Neural progenitor cell (in vitro differentiated cells): ENCODE data around the gene NT5C3A. TPM values are rescaled to one million over a fixed set of nuclear protein-coding genes. Genes with fewer than 3 reads are reported as not detected.

Source experiments
- DNase-seq: peaks from one replicate; pipeline ENCODE4 v3.0.0-alpha.2; 2016; ENCODE audit warnings: low spot score
- H2AFZ ChIP-seq: fragments of 200-600 bp; sonication (generic); replicated peaks from 2 replicates; pipeline ENCODE4 v1.6.1; 2016; ENCODE audit warnings: antibody characterized with exemption
- H3F3A ChIP-seq: fragments of 200-600 bp; sonication (generic); 2 replicates; pipeline ENCODE4 v1.6.1; 2016; ENCODE audit warnings: antibody characterized with exemption, low read depth
- H3K27ac ChIP-seq: fragments of 200-600 bp; sonication (generic); 2 replicates; pipeline ENCODE4 v1.5.1; 2016; ENCODE audit warnings: mild to moderate bottlenecking
- H3K27me3 ChIP-seq: fragments of 200-600 bp; sonication (generic); 2 replicates; pipeline ENCODE4 v1.6.1; 2016; ENCODE audit warnings: mild to moderate bottlenecking, moderate library complexity
- H3K36me3 ChIP-seq: fragments of 200-600 bp; sonication (generic); 2 replicates; pipeline ENCODE4 v1.5.1; 2016
- H3K4me1 ChIP-seq: fragments of 200-600 bp; sonication (generic); 2 replicates; pipeline ENCODE4 v1.6.1; 2016; ENCODE audit warnings: mixed run types
- H3K4me2 ChIP-seq: fragments of 200-600 bp; sonication (generic); 2 replicates; pipeline ENCODE4 v1.6.1; 2016
- H3K4me3 ChIP-seq: fragments of 200-600 bp; sonication (generic); 2 replicates; pipeline ENCODE4 v1.5.1; 2016
- H3K79me2 ChIP-seq: fragments of 200-600 bp; sonication (generic); 2 replicates; pipeline ENCODE4 v1.6.1; 2016; ENCODE audit warnings: low read depth
- H3K9ac ChIP-seq: fragments of 200-600 bp; sonication (generic); 2 replicates; pipeline ENCODE4 v1.6.1; 2016
- H3K9me3 ChIP-seq: fragments of 200-600 bp; sonication (generic); 2 replicates; pipeline ENCODE4 v1.5.1; 2016; ENCODE audit warnings: low read depth
- H4K20me1 ChIP-seq: fragments of 200-600 bp; sonication (generic); 2 replicates; pipeline ENCODE4 v1.6.1; 2016; ENCODE audit warnings: low read depth
- H3K27ac Mint-ChIP-seq: 3 replicates; pipeline ENCODE4 v1.8.0; 2021; ENCODE audit warnings: mixed read lengths
- H3K27me3 Mint-ChIP-seq: 2 replicates; pipeline ENCODE4 v1.8.0; 2022; ENCODE audit warnings: low read depth, mild to moderate bottlenecking, inconsistent platforms, moderate library complexity, mixed read lengths; ENCODE audit not compliant: insufficient read depth
- H3K36me3 Mint-ChIP-seq: 3 replicates; pipeline ENCODE4 v1.8.0; 2021; ENCODE audit warnings: mixed read lengths
- H3K4me1 Mint-ChIP-seq: 3 replicates; pipeline ENCODE4 v1.8.0; 2021; ENCODE audit warnings: mixed read lengths
- H3K4me3 Mint-ChIP-seq: 3 replicates; pipeline ENCODE4 v1.8.0; 2021; ENCODE audit warnings: mild to moderate bottlenecking, moderate library complexity, mixed read lengths
- H3K9me3 Mint-ChIP-seq: 3 replicates; pipeline ENCODE4 v1.8.0; 2020; ENCODE audit warnings: mixed read lengths
- EZH2 ChIP-seq: fragments of 200-600 bp; sonication (generic); IDR thresholded peaks from 2 replicates; pipeline ENCODE4 v1.6.1; 2017; ENCODE audit warnings: antibody characterized with exemption, mild to moderate bottlenecking, moderate library complexity
- EZH2phosphoT487 ChIP-seq: fragments of 200-600 bp; sonication (generic); IDR thresholded peaks from 2 replicates; pipeline ENCODE4 v1.6.1; 2017; ENCODE audit warnings: antibody characterized with exemption
- total RNA-seq: library from RNA; depleted of rRNA; stranded (reverse); fragments of >200 nt; gene quantifications from 2 replicates; pipeline ENCODE4 v1.2.3, GENCODE V29; 2015; ENCODE audit warnings: low replicate concordance
- TF ChIP-seq, protein P1 (sequence below): fragments of 200-600 bp; sonication (generic); IDR thresholded peaks from 2 replicates; pipeline ENCODE4 v1.5.1; 2017; ENCODE audit warnings: antibody characterized with exemption, mild to moderate bottlenecking

The NT5C3A gene
- total RNA-seq, 1 donor from 2014 or later, result 72.1 TPM

DNA sequence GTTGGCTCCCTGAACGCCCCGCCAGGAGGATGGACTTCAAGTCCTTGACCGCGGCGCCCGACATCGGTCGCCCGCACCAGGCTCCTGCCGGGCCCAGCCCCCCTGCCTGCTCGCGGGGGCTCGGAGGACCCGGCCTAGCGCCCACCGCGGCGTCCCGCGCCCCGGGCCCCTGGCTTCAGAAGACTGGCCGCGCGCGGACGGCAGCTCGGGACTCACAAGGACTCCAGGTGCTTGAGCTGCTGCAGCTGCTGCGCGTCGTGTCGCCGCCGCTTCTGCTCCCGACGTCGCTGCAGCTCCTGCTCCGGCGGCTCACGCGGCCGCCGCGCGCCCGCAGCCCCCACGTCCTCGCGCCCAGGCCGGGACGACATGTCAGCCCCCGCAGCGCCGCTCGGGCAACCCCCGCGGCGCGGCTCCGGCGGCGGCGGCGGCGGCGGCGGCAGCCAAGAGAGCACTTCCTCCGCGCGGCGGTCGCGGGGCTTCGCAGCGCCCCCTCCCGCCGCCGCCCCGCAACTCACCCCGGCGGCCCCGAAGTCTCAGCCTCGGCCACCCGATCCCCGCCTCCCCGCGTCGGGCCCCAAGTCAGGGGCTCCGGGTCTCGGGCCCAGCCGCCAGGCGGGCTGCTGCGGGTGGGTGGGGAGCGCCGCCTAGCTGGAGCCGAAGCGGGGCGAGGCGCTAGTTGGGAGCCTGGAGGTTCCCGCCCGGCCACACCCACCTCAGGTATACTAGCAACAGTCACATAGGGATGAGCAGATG is 46.6 kb upstream of the NT5C3A start, which contains the start of gene RP9:
Gene RP9 (minus strand): TSS at position 400 of the 753 bp plus-strand sequence. CDS start 32 bp downstream, at position 368.
- no peaks in the 10 kb centered on the region for H3K36me3 Mint-ChIP-seq
- H3K27me3 Mint-ChIP-seq, result peaks cover 7% of the 10 kb centered on the region
- H3K9me3 Mint-ChIP-seq, result no peaks in the 10 kb centered on the region
- no peak within 1 kb of the TSS for H3K27ac ChIP-seq
- H3K4me3 ChIP-seq, result peak within 1 kb of the TSS; percentile 100
- H4K20me1 ChIP-seq, result peaks cover 42% of the 10 kb centered on the region
- H3K4me1 ChIP-seq, result peaks cover 6% of the 10 kb centered on the region
- H3K36me3 ChIP-seq, result no peaks in the 10 kb centered on the region
- peaks cover 15% of the 10 kb centered on the region for H3K4me1 Mint-ChIP-seq
- peak within 1 kb of the TSS; percentile 85 for H2AFZ ChIP-seq
- H3K9ac ChIP-seq, result peak within 1 kb of the TSS; percentile 75
- peaks cover 49% of the 10 kb centered on the region for H3K79me2 ChIP-seq
- TF ChIP-seq, protein P1, sequence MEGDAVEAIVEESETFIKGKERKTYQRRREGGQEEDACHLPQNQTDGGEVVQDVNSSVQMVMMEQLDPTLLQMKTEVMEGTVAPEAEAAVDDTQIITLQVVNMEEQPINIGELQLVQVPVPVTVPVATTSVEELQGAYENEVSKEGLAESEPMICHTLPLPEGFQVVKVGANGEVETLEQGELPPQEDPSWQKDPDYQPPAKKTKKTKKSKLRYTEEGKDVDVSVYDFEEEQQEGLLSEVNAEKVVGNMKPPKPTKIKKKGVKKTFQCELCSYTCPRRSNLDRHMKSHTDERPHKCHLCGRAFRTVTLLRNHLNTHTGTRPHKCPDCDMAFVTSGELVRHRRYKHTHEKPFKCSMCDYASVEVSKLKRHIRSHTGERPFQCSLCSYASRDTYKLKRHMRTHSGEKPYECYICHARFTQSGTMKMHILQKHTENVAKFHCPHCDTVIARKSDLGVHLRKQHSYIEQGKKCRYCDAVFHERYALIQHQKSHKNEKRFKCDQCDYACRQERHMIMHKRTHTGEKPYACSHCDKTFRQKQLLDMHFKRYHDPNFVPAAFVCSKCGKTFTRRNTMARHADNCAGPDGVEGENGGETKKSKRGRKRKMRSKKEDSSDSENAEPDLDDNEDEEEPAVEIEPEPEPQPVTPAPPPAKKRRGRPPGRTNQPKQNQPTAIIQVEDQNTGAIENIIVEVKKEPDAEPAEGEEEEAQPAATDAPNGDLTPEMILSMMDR, result peak; percentile 67
- no peak for TF ChIP-seq EZH2phosphoT487
- TF ChIP-seq EZH2, result peak; percentile 43
- peak within 1 kb of the TSS; percentile 83 for H3K4me2 ChIP-seq
- DNase-seq, result peak; percentile 95
- peaks cover 19% of the 10 kb centered on the region for H3K27me3 ChIP-seq
- peaks cover 4% of the 10 kb centered on the region for H3F3A ChIP-seq
- no peaks in the 10 kb centered on the region for H3K9me3 ChIP-seq
- peak within 1 kb of the TSS; percentile 8 for H3K27ac Mint-ChIP-seq
- H3K4me3 Mint-ChIP-seq, result peak within 1 kb of the TSS; percentile 89

DNA sequence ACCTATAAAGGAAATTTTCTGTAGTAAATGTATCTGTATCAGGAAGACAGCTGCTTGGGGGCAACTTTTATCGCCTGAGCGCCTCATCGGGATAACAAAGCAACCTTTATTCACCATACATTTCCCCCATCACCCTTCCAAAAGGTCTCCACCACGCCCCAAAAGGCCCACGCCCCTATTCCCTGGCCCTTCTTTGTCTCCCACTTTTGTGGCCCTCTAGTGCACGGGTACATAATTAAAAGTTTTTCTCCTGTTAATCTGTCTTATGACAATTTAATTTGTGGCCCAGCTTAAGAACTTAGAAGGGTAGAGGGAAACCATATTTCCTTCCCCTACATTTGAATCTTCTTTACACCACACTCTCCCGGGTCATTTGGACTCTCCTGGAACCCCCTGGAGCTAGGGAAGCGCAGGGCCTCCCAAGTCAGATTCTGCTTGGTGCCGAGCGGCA is 46.0 kb upstream of the NT5C3A start:
- Histone ChIP-seq H3K36me3 (no peaks in the 10 kb centered on the region), H3K4me3 (peak overlapping the region; percentile 100), H3F3A (peaks cover 4% of the 10 kb centered on the region), H3K79me2 (peaks cover 55% of the 10 kb centered on the region), H3K4me2 (peak overlapping the region; percentile 83), H3K9me3 (no peaks in the 10 kb centered on the region), H3K9ac (peak overlapping the region; percentile 75), H3K4me1 (peaks cover 6% of the 10 kb centered on the region), H3K27ac (no peak overlapping the region), H2AFZ (peak overlapping the region; percentile 85), H4K20me1 (peaks cover 43% of the 10 kb centered on the region), H3K27me3 (peaks cover 19% of the 10 kb centered on the region)
- H3K36me3 Mint-ChIP-seq, result no peaks in the 10 kb centered on the region
- peaks cover 15% of the 10 kb centered on the region for H3K4me1 Mint-ChIP-seq
- DNase-seq, result peak; percentile 37
- H3K9me3 Mint-ChIP-seq, result no peaks in the 10 kb centered on the region
- peak overlapping the region; percentile 89 for H3K4me3 Mint-ChIP-seq
- TF ChIP-seq EZH2, result no peak
- TF ChIP-seq, protein P1, result no peak
- TF ChIP-seq EZH2phosphoT487, result no peak
- H3K27ac Mint-ChIP-seq, result peak overlapping the region; percentile 8
- H3K27me3 Mint-ChIP-seq, result peaks cover 7% of the 10 kb centered on the region

DNA sequence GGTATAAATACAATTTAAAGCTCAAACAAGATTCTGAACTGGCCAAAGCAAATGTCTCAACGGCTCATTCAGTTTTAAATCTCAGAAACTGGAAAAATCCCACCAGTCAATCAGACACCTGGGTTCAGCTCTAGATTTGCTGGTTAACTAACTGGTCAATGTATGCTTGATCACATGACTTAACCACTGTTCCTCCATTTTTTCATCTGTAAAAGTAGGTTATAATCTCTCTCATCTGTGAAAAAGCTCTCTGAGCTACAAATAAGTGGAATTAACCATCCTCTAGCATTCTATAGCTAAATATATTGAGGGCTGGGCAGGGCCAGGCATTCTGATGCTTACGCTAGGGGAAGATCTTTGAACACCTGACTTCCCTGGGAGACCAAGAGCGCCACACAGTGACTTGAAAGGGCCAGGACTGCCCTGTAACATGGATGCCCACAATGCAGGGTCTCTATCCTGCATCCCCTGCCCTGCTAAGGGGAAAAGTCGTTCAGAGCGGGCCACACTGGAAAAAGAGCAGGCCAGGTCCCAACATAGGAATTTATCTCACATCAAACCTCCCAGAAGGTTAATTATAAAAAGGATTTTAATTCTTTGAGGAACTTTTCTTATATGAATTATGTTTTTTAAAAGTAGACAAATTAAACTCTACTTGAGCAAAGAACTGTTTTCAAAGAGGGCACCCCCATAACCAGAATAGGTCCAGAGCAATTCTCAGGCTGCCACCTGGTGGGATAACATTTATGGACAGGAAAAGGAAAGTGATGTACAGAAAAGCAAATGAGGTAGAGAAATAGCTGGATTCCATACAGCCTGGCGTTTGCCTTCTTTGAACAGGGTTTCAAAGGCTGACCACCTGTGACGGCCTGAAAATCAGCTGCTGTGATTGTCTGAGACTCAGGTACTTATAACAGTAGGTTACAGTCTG is 44.8 kb upstream of the NT5C3A start:
- peak; percentile 86 for DNase-seq
- Histone ChIP-seq H2AFZ (no peak overlapping the region), H4K20me1 (peaks cover 43% of the 10 kb centered on the region), H3K27me3 (peaks cover 19% of the 10 kb centered on the region), H3K4me2 (peak overlapping the region; percentile 83), H3F3A (peaks cover 4% of the 10 kb centered on the region), H3K9me3 (no peaks in the 10 kb centered on the region), H3K27ac (no peak overlapping the region), H3K36me3 (no peaks in the 10 kb centered on the region), H3K9ac (no peak overlapping the region), H3K4me1 (peaks cover 6% of the 10 kb centered on the region), H3K79me2 (peaks cover 58% of the 10 kb centered on the region), H3K4me3 (peak overlapping the region; percentile 100)
- peaks cover 3% of the 10 kb centered on the region for H3K36me3 Mint-ChIP-seq
- H3K4me3 Mint-ChIP-seq, result peak overlapping the region; percentile 89
- peaks cover 15% of the 10 kb centered on the region for H3K4me1 Mint-ChIP-seq
- TF ChIP-seq EZH2 (no peak), EZH2phosphoT487 (no peak)
- TF ChIP-seq, protein P1, result peak; percentile 64
- peaks cover 6% of the 10 kb centered on the region for H3K27me3 Mint-ChIP-seq
- no peak overlapping the region for H3K27ac Mint-ChIP-seq
- H3K9me3 Mint-ChIP-seq, result no peaks in the 10 kb centered on the region
